Astrocyte (in vitro differentiated cells and primary cell): ENCODE data around the gene RPRML.

Experiments used
- EZH2 ChIP-seq: IDR thresholded peaks from 2 replicates; pipeline ENCODE4 v1.6.1; 2012; ENCODE audit warnings: mild to moderate bottlenecking, low read length, inconsistent platforms; ENCODE audit not compliant: insufficient read depth
- TF ChIP-seq, protein P1 (sequence below): IDR thresholded peaks from 2 replicates; pipeline ENCODE4 v1.5.1; 2011; ENCODE audit warnings: low read depth, mild to moderate bottlenecking, inconsistent platforms, low read length, moderate library complexity; ENCODE audit not compliant: insufficient read depth

- TF ChIP-seq, protein P1, sequence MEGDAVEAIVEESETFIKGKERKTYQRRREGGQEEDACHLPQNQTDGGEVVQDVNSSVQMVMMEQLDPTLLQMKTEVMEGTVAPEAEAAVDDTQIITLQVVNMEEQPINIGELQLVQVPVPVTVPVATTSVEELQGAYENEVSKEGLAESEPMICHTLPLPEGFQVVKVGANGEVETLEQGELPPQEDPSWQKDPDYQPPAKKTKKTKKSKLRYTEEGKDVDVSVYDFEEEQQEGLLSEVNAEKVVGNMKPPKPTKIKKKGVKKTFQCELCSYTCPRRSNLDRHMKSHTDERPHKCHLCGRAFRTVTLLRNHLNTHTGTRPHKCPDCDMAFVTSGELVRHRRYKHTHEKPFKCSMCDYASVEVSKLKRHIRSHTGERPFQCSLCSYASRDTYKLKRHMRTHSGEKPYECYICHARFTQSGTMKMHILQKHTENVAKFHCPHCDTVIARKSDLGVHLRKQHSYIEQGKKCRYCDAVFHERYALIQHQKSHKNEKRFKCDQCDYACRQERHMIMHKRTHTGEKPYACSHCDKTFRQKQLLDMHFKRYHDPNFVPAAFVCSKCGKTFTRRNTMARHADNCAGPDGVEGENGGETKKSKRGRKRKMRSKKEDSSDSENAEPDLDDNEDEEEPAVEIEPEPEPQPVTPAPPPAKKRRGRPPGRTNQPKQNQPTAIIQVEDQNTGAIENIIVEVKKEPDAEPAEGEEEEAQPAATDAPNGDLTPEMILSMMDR: no peak
- no peak for TF ChIP-seq EZH2
These were observed 47.5 kb downstream of the RPRML start for GRCh38 chr17:46931596-46931995.
